Fibroblast of gingiva (primary cell): Measurements from ENCODE around the gene PROB1.
"Not testable (repeated sequence)": the region's sequence is repeated elsewhere in the genome, so short reads cannot be mapped to it uniquely, and the experiment has no call there.

ENCODE experiments used
- DNase-seq: peaks from one replicate; pipeline ENCODE4 v3.0.0-alpha.2; 2011; ENCODE audit warnings: low read depth

PROB1 gene

GRCh38 chr5:139413153-139413552 is 18.2 kb upstream of the PROB1 start:
- DNase-seq = no peak

DNA sequence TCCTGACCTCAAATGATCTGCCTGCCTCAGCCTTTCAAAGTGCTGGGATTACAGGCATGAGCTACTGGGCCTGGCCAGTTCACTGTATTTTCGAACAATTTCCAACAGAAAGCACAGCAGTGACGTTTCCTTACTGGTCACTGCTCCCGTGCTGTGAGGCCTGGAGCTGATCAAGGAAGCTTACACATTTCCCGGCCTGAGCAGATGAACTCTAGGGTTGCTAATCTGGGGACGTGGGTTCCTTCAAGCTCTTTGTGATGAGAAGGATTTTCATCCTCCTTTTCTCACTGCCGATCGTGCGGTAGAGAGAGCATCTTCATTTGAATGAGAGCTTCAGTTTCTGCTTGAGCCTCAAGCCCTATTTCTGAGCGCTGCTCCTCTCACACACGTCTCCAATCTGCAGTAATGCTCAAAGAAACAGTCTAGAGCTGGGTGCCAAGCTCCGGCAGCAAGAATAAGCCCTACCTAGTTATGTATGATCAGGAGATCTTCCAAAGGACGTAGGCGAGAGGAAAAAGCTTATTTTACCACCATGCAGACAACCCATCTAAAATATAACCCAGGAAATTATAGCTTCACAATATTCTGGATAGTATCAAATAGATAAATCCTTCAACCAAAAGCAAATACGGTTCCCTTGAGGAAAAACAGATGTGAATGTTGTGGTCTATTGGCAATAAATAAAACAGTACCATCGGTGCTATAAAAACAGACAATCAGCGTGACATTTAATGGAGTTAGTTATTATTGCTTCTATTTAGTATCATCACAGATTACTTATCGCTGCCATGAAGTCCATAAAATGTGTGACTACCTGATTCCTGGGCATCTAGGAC is 16.3 kb upstream of the PROB1 start:
- peak; percentile 75 for DNase-seq

GRCh38 chr5:139410121-139410992 is 15.5 kb upstream of the PROB1 start:
- DNase-seq = no peak

DNA sequence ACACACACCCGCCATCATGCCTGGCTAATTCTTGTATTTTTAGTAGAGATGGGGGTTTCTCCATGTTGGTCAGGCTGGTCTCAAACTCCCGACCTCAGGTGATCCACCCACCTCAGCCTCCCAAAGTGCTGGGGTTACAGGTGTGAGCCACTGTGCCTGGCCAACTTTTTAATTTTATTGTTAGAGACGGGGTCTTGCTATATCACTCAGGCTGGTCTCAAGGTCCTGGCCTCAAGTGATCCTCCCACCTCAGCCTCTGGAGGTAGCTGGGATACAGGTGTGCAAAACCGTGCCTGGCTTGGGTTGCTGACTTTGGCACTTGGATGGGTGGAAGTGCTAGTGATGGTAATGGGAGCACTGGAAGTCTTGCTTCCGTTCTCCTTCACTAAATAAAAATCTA is 14.2 kb upstream of the PROB1 start:
- not testable (repeated sequence) for DNase-seq

DNA sequence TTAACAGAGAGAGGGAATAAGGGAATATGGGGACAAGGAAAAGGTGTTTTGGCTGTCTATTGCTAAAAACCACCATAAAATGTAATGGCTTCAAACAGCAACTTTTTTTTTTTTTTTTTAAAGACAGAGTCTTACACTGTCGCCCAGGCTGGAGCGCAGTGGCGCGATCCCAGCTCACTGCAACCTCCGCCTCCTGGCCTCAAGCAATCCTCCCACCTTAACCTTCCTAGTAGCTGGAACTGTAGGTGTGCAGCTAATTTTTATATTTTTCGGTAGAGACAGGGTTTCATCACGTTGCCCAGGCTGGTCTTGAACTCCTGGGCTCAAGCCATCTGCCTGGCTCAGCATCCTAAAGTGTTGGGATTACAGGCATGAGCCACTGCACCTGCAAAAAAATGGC is 13.3 kb upstream of the PROB1 start:
- DNase-seq = no peak

DNA sequence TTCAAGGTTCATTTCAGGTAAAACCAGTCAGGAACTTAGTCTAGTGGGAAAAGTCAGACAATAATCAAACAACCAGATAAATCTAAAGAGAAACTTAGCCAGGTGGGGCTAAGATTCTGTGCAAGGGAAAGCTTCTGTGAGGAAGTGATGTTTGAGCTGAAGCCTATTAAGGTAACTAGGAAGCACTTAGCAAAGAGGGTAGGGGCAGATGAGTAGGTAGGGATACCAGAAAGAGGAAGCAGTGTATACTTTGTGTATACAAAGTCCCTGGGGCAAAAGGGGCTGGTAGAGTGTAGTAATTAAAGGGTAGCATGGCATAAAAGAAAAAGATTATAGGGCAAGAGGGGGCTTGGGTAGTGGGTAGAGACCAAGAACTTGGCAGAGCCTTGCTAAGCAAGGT is 12.6 kb upstream of the PROB1 start:
- DNase-seq = no peak

DNA sequence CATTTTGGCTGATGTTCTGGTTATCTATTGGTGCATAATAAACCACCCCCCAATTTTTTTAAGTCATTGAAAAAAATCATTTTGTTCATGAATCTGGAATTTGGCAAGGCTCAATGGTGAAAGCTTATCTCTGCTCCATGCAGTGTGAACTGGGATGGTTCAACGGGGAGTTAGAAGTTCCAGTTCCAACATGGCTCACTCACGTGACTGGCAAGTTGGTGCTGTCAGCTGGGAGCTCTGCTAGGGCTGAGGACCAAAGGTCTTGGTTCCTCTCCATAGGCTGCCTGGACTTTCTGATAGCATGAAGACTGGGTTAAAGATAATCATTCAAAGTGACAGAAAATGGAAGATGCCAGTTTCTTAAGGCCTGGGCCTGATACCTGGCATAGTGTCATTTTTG is 12.1 kb upstream of the PROB1 start:
- no peak for DNase-seq

GRCh38 chr5:139404484-139404840 is 9.6 kb upstream of the PROB1 start:
- DNase-seq = no peak

DNA sequence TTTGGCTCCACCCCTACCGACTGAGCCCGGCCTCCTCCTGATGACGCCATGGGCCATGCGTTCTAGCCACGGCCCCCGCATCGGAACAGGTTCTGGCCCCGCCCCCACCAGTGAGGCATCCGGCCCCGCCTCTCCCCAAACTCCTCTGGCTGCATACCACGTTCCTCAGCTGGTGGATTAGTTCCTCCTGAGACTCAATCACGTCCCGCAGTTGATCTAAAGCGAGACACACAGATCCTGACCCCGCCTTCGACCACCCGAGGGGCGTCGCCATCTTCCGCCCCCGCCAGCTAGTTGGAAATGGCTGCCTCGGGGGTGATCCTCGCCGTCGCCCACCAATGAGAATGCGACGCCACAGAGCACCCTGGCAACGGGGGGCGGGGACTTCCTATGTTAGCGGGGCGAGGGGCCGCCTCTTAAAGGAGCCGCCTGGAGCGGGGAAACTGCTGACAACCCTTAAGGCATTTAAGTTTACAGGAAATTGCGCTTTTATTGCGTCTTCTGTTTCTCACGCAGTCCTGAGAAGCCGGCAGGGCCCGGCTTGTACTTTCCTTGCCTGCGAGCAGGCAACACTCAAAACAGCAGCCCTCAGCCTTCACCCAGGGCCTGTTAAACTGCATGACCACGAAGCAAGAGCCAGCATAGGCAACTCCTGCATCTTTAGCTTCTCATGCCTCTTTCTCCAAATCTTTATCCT is 9.0 kb upstream of the PROB1 start, which contains the start of gene SPATA24:
Gene SPATA24, minus strand, starts transcription at position 303 of the 697 bp plus-strand sequence. Its CDS starts 29 bp downstream, at position 274.
- DNase-seq = peak; percentile 97

DNA sequence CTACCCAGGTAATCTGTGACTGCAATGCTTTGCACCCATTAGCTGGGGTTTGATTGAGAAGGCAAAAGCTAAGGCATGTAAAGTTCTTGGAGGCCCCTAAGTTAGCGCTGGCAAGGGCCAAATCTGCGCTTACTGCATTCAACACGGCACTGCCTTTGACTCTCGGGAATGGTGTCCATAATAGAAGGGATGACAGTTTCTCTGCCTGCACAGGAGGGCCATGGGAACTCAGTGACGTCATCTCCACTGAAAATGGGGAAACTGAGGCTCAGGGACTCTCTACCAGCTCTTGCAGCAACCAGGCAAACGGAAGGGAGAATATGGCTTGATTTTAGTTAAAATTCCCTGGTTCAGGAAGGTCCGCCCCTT is 8.5 kb upstream of the PROB1 start:
- DNase-seq = no peak

- no peak for DNase-seq
Measured at GRCh38 chr5:139402561-139403158, 7.8 kb upstream of the PROB1 start.

GRCh38 chr5:139401546-139401945 is 6.6 kb upstream of the PROB1 start:
- DNase-seq = no peak

DNA sequence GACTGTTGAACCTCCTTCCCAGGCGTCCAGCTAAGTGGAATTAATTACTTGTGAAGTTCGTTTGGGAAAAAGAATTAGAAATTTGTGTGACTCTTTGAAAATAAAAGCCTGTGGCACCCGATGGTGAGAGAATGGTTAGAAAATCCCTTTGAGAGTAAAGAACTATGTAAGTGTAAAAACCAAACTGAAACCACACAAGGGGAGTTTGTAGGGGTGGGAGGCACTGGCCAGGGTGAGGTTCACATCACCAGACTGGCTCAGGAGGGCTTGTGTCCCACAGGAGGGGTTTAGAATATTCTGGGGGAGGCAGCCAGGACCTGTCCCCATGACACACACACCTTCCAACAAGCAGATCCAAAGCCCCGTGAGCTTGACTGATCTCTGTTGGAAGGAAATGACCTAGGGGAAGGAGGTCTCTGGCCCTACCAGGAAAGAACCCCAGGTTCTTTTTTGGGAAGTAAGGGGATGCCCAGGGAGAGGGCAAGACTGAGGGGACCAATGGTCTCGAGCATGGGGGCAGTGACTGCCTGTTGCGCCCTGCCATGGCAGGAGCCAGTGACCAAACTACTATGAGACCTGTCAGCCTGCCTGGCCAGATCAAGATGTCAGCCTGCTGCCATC is 4.7 kb upstream of the PROB1 start:
- no peak for DNase-seq

DNA sequence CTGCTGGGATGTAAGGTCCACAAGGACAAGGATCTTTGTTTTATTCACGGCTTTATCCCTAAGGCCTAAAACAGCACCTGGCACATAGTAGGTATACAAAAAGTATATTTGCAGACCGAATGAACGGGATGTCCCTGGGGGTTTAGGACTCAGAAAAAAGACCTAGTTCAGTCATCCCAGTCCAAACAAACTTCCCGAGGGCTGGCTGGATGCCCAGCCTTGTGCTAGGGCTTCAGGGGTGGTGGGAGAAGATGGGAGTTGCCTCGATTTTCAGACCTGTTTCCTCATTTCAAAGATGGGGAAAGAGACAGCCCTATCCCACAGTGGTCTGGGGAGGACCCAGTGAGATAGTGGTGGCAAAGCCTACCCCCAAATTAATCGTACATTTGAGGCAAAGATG is 3.0 kb upstream of the PROB1 start:
- DNase-seq = no peak

DNA sequence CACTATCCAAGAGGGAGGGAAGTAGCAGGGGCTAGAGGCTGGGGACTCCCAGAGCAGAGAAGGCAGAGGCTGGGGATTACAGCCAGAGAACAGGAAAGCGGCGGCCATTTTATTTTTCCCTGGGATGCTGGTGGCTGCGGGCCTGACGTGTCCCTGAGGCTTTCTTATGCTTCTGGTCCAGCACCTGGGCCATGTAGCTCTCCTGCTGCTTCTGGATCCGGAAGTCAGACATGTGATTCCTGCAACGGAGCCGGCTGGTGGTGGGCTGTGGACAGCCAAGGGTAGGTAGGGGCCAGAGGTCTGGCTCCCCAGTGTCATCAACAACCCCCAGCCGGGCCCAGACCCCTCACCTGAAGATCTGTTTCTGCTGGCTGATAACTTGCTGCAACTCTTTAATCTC is 1.8 kb upstream of the PROB1 start:
- no peak for DNase-seq

DNA sequence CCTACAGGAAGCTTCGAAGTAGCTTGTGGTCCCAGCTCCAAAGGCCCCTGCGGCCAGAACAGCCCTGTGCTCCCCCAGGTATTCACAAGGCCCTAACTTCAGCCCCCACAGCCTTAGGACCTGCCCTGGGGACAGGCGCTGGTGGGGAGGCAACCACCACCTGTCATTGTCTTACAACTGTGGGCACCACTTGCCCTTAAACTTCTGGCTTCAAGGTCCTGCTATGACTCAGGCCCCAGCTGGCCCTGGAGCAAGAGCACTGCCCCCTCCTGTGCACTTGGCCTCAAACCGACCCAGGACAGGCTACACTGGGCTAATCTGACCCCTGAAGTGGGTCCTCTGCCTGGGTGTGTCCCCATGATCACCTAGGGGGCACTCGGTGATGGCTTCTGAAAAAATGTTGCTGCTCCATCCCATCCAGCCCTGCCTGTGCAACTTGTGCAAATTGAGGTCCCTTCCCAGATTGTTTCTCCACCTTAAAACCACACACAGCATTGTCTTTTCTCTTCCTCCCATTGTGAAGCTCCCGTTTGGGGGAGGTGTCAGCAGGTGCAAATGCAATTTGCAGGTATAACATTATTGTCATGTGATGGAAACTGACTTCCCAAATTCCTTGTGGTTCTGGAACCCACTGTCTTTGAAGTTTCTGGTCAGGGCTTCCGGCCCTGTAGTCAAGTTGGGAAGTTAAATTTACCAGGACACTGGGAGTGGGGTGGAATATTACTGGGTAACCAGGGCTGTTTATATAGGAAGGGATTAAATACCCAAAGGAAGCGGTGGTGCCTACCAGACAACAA is 1.1 kb upstream of the PROB1 start:
- no peak for DNase-seq

GRCh38 chr5:139394123-139394653 is 716 bp downstream of the PROB1 start:
- DNase-seq = peak; percentile 29

GRCh38 chr5:139393497-139394122 is 1.3 kb downstream of the PROB1 start:
- no peak for DNase-seq

GRCh38 chr5:139392678-139393496 is 2.0 kb downstream of the PROB1 start:
- DNase-seq = peak; percentile 66
